Hepatocyte (in vitro differentiated cells): Measurements from ENCODE around the gene SELENOT. TPM values are rescaled to one million over a fixed set of nuclear protein-coding genes. Genes with fewer than 3 reads are reported as not detected.

Experiments
- DNase-seq: peaks from one replicate; pipeline ENCODE4 v3.0.0-alpha.2; 2016; ENCODE audit warnings: low spot score
- H2AFZ ChIP-seq: fragments of 200-600 bp; sonication (generic); 2 replicates; pipeline ENCODE4 v1.6.0; 2016; ENCODE audit warnings: antibody characterized with exemption, mild to moderate bottlenecking
- H3K27ac ChIP-seq: fragments of 200-600 bp; sonication (generic); 2 replicates; pipeline ENCODE4 v1.5.1; 2016; ENCODE audit warnings: mild to moderate bottlenecking
- H3K27me3 ChIP-seq: fragments of 200-600 bp; sonication (generic); 2 replicates; pipeline ENCODE4 v1.6.1; 2016
- H3K36me3 ChIP-seq: fragments of 200-600 bp; sonication (generic); replicated peaks from 2 replicates; pipeline ENCODE4 v1.5.1; 2016; ENCODE audit warnings: low read depth; ENCODE audit not compliant: insufficient read depth
- H3K4me1 ChIP-seq: fragments of 200-600 bp; sonication (generic); 2 replicates; pipeline ENCODE4 v1.5.1; 2016; ENCODE audit warnings: mild to moderate bottlenecking, moderate library complexity; ENCODE audit not compliant: insufficient read depth
- H3K4me2 ChIP-seq: fragments of 200-600 bp; sonication (generic); 2 replicates; pipeline ENCODE4 v1.6.0; 2016
- H3K4me3 ChIP-seq: fragments of 200-600 bp; sonication (generic); 2 replicates; pipeline ENCODE4 v1.5.1; 2016; ENCODE audit warnings: mild to moderate bottlenecking
- H3K79me2 ChIP-seq: fragments of 200-600 bp; sonication (generic); 2 replicates; pipeline ENCODE4 v1.6.0; 2017; ENCODE audit warnings: mild to moderate bottlenecking
- H3K9me2 ChIP-seq: fragments of 200-600 bp; sonication (generic); replicated peaks from 2 replicates; pipeline ENCODE4 v1.6.0; 2017; ENCODE audit warnings: mild to moderate bottlenecking; ENCODE audit not compliant: insufficient read depth
- H3K9me3 ChIP-seq: fragments of 200-600 bp; sonication (generic); 2 replicates; pipeline ENCODE4 v1.5.1; 2016; ENCODE audit warnings: low read depth, mild to moderate bottlenecking
- H4K20me1 ChIP-seq: fragments of 200-600 bp; sonication (generic); 2 replicates; pipeline ENCODE4 v1.6.0; 2016; ENCODE audit warnings: mild to moderate bottlenecking; ENCODE audit not compliant: insufficient read depth, poor library complexity, severe bottlenecking
- CTCF ChIP-seq: fragments of 200-600 bp; sonication (generic); IDR thresholded peaks from 2 replicates; pipeline ENCODE4 v1.5.1; 2016; ENCODE audit warnings: antibody characterized with exemption, mild to moderate bottlenecking; ENCODE audit not compliant: poor library complexity
- EZH2 ChIP-seq: fragments of 200-600 bp; sonication (generic); IDR thresholded peaks from 2 replicates; pipeline ENCODE4 v1.6.1; 2016; ENCODE audit warnings: antibody characterized with exemption, mild to moderate bottlenecking, borderline replicate concordance
- EZH2phosphoT487 ChIP-seq: fragments of 200-600 bp; sonication (generic); IDR thresholded peaks from one replicate; pipeline ENCODE4 v1.6.1; 2018; ENCODE audit warnings: antibody characterized with exemption, mild to moderate bottlenecking, low read depth, moderate library complexity; ENCODE audit not compliant: unreplicated experiment, severe bottlenecking
- WGBS: methylation state at CpG from one replicate; pipeline ENCODE4 v1.1.6; 2016; ENCODE audit warnings: low lambda C conversion rate; ENCODE audit errors: missing lambda C conversion rate; 5-methylcytosine and 5-hydroxymethylcytosine counted together
- polyA plus RNA-seq: library from polyadenylated mRNA; unstranded; fragments of >200 nt; fragmentation: Nextera tagmentation; extraction: Ambion mirVana; gene quantifications from 2 replicates; pipeline ENCODE4 v1.2.1, GENCODE V29; 2016
- total RNA-seq: library from RNA; depleted of rRNA; stranded (reverse); fragments of >200 nt; gene quantifications from 2 replicates; pipeline ENCODE4 v1.2.3, GENCODE V29; 2014

Gene SELENOT
- total and polyA plus RNA-seq, 2 experiments from 2014 or later: 147 to 175 TPM

GRCh38 chr3:150626148-150626930, 23.2 kb downstream of the SELENOT start:
- WGBS: 90% methylated on average over 2 of the region's 2 CpGs
- Histone ChIP-seq H2AFZ (no peak overlapping the region), H3K79me2 (peaks cover 15% of the 10 kb centered on the region), H3K4me1 (no peaks in the 10 kb centered on the region), H3K4me2 (no peak overlapping the region), H3K36me3 (no peaks in the 10 kb centered on the region), H4K20me1 (no peaks in the 10 kb centered on the region), H3K9me3 (no peaks in the 10 kb centered on the region), H3K27me3 (no peaks in the 10 kb centered on the region), H3K9me2 (no peaks in the 10 kb centered on the region), H3K4me3 (no peak overlapping the region), H3K27ac (no peak overlapping the region)
- no peak for DNase-seq
- TF ChIP-seq CTCF: no peak
- TF ChIP-seq EZH2phosphoT487: no peak
- no peak for TF ChIP-seq EZH2

- no peak overlapping the region for H3K4me2 ChIP-seq
These were observed 24.4 kb downstream of the SELENOT start for GRCh38 chr3:150627557-150627956.

GRCh38 chr3:150631515-150632221, 28.5 kb downstream of the SELENOT start:
- Histone ChIP-seq H3K36me3 (no peaks in the 10 kb centered on the region), H3K27ac (no peak overlapping the region), H2AFZ (no peak overlapping the region), H3K9me3 (no peaks in the 10 kb centered on the region), H3K27me3 (no peaks in the 10 kb centered on the region), H3K4me1 (no peaks in the 10 kb centered on the region), H3K4me2 (no peak overlapping the region), H3K4me3 (no peak overlapping the region), H3K9me2 (no peaks in the 10 kb centered on the region), H3K79me2 (no peaks in the 10 kb centered on the region), H4K20me1 (no peaks in the 10 kb centered on the region)
- no peak for DNase-seq
- 94% methylated on average over 7 of the region's 7 CpGs for WGBS
- no peak for TF ChIP-seq EZH2phosphoT487
- no peak for TF ChIP-seq EZH2
- no peak for TF ChIP-seq CTCF

More at GRCh38 chr3:150627557-150627956, 24.4 kb downstream of the SELENOT start:
- Histone ChIP-seq H3K4me3 (no peak overlapping the region), H3K9me2 (no peaks in the 10 kb centered on the region), H3K79me2 (peaks cover 4% of the 10 kb centered on the region), H3K36me3 (no peaks in the 10 kb centered on the region), H2AFZ (no peak overlapping the region), H3K4me1 (no peaks in the 10 kb centered on the region), H3K9me3 (no peaks in the 10 kb centered on the region), H4K20me1 (no peaks in the 10 kb centered on the region), H3K27me3 (no peaks in the 10 kb centered on the region), H3K27ac (no peak overlapping the region)
- peak; percentile 32 for DNase-seq
- TF ChIP-seq EZH2phosphoT487 (no peak), CTCF (no peak)
- WGBS: 64% methylated on average over 2 of the region's 2 CpGs
